Skeletal muscle cell (primary cell): ENCODE results near the gene ALX1.

Experiments
- DNase-seq: peaks from one replicate; pipeline ENCODE4 v3.0.0-alpha.2; 2010; ENCODE audit warnings: low read depth
- H3K4me3 ChIP-seq: 2 replicates; pipeline ENCODE4 v1.5.1; 2011; ENCODE audit warnings: low read depth, mild to moderate bottlenecking, control low read depth, low read length, moderate library complexity

The ALX1 gene

DNA sequence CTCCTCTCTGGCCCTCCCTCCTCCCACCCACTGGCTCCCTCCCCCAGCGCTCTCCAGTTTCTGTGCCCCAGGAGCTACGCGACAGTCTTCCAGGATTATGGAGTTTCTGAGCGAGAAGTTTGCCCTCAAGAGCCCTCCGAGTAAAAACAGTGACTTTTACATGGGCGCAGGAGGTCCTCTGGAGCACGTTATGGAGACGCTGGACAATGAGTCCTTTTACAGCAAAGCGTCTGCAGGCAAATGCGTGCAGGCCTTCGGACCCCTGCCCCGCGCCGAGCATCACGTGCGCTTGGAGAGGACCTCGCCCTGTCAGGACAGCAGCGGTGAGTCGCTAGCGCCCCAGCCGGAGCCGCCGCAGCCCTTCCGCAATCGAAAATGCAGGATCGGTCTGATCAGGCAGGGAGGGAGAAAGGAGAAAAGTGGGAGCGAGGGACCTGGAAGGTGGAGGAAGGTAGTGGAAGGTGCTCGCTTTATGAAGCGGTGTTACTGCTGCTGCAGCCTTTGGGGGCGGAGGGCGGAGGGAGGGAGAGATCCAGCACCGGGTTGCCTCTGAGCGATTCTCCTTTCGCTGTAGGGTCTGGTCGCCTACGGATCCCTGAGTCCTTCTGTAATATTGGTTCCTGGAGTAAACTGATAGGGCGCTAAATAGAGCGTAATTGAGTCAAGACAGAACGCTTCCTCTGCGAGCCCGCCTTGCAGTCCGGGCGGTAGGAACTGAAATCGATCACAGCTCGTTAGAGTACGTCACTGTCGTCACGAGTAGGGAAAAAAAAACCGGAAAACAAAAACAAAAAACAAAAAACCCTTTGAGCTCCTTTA, at the start of gene ALX1:
Gene ALX1, plus strand, starts transcription at position 56 of the 819 bp plus-strand sequence. Its CDS starts 42 bp downstream, at position 98.
- H3K4me3 ChIP-seq = peak within 1 kb of the TSS; percentile 62
- DNase-seq = no peak

GRCh38 chr12:85237327-85237726, 42.7 kb upstream of the ALX1 start:
- no peak overlapping the region for H3K4me3 ChIP-seq
- DNase-seq = no peak

GRCh38 chr12:85244561-85244960, 35.5 kb upstream of the ALX1 start:
- no peak overlapping the region for H3K4me3 ChIP-seq
- DNase-seq = no peak

GRCh38 chr12:85253853-85254252, 26.2 kb upstream of the ALX1 start:
- no peak for DNase-seq
- H3K4me3 ChIP-seq = no peak overlapping the region

GRCh38 chr12:85257671-85258070, 22.3 kb upstream of the ALX1 start:
- H3K4me3 ChIP-seq = no peak overlapping the region
- no peak for DNase-seq

DNA sequence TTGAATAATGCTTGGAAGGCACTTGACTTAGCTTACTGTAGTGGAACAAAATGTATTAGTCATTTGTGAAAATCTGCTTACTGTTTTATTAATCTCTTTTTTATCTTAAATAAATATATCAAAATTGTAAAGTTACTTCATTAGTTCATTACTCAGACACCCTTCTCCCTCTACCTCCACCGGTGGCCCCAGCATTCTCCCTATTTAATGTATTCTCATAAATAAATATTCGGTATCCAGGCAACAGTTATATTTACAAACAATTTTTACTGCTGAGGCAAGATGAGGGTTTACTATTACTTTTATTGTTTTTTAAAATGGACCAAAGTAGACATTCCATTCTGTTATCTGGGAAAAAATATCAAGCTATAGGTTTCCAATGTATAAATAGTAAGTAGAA, 19.6 kb upstream of the ALX1 start:
- H3K4me3 ChIP-seq = no peak overlapping the region
- no peak for DNase-seq

DNA sequence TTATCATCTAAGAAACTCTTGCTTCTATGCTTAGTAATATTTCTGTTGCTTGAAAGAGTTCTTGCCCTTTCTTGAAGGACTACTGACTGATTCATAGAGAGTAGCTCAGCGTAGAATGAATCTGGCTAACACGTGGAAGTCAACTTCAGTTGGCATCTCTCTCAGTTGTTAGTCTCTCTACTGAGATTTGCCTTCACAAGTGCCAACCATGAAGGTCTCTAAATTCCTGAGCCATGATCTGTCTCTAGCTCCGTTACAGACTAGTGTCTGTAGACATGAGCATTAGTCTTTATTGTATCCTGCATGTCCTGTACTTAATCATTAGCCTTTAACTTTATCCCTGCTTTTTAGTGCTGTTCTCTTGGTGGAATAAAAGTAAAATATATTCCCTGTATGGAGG, 19.1 kb upstream of the ALX1 start:
- no peak for DNase-seq
- H3K4me3 ChIP-seq = no peak overlapping the region

GRCh38 chr12:85266356-85266755, 13.7 kb upstream of the ALX1 start:
- no peak for DNase-seq
- no peak overlapping the region for H3K4me3 ChIP-seq

- DNase-seq = no peak
- peak overlapping the region; percentile 13 for H3K4me3 ChIP-seq
Observed at GRCh38 chr12:85273381-85274314, 6.4 kb upstream of the ALX1 start.

- no peak for DNase-seq
- no peak overlapping the region for H3K4me3 ChIP-seq
Observed at GRCh38 chr12:85274315-85274651, 5.7 kb upstream of the ALX1 start.

GRCh38 chr12:85275374-85275773, 4.6 kb upstream of the ALX1 start:
- no peak overlapping the region for H3K4me3 ChIP-seq
- DNase-seq = no peak

DNA sequence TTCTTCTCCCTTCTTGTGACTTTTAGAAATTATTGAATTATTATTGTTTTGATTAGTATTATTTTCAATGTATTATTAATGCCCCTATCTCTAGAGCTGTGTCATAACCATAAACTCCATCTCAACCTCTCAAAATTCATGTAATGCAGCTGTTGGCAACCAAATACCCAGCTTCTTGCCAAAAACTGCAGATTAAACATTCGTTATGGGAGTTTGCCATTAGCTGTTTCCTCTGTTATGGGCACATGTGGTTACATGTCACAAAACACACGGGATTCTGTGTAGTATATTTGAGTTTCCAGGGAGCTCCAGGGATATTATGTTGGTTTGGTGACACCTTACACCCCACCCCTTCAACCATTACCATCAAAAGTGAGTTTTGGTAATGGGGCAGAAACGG, 2.8 kb upstream of the ALX1 start:
- no peak for DNase-seq
- H3K4me3 ChIP-seq = no peak overlapping the region

GRCh38 chr12:85277900-85278597, 2.0 kb upstream of the ALX1 start:
- no peak overlapping the region for H3K4me3 ChIP-seq
- no peak for DNase-seq

- no peak overlapping the region for H3K4me3 ChIP-seq
- DNase-seq = no peak
Observed at GRCh38 chr12:85278598-85279448, 1.2 kb upstream of the ALX1 start.

DNA sequence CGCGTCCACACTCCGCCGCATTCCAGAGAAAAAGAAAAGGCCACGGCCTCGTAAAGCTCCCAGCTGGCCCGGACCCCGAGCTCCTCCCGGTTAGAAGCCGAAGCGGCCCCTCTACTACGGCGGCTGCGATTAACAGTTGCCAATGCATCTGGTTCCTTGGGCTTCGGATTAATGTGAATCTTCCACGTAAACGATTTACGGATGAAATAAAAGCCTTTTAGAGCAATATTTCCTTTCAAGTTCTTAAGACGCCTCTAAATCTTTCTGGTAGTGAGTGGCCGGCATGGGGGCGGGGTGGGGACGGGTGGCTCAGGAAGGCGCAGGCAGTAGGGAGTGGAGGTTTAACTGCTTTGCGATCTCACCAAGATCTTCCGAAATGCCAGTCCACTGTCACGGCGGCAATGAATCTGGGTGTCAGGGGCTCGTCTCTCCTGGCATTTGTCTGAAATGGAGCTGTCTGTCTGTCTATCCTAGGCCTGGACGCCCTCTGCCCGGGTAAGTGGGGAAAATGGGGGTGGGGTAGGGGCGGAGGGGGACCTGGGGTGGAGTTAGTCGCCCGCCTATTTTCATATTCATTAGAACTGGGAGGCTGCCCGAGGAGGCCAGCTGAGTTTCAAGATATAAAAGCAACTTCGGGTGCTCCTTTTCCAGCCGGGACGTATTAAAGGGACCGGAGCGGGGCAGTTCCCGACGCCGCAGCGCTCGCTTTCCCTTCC, 413 bp upstream of the ALX1 start:
- no peak for DNase-seq
- peak overlapping the region; percentile 62 for H3K4me3 ChIP-seq

- H3K4me3 ChIP-seq = peak overlapping the region; percentile 62
Observed at GRCh38 chr12:85280984-85281630, 1.1 kb downstream of the ALX1 start.

DNA sequence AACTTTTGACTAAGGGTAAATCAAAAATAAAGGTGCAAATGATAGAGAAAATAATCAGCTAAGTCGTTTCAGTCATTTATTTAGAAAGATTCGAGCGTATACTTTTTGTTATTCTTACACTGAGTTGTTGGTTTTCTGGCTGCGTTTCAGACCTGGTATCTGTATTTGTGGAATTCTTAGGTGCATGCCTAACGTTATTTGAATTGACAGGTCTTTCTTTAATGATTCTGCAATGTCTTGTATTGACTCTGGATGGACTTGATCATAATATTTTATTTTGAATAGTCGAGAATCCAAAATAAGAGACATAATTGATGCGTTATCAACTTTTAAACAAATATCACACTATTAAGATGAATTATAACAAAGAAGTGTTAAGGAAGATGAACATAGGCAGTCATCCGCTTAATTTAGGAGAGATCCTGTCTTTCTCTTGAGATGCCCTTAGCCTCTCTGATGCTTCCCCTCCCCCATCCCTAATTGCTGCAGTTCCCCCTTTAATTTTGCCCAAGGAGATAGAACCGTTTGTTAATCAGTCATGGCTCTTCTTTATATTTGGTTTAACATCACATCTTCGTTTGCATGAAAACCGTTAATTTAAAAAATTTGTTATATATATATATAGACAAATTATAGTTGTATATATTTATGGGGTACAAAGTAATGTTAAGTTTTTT, 1.8 kb downstream of the ALX1 start:
- no peak for DNase-seq
- no peak overlapping the region for H3K4me3 ChIP-seq

More at GRCh38 chr12:85280984-85281630, 1.1 kb downstream of the ALX1 start:
- DNase-seq = no peak
